HG02763 (cell line): Measurements from ENCODE around the gene FAM120AOS.

Experiments
- ATAC-seq: cut with Tn5 transposase; IDR thresholded peaks from one replicate; pipeline ENCODE4 v1.9.1; 2021; ENCODE audit warnings: mild to moderate bottlenecking, moderate library complexity; ENCODE audit not compliant: unreplicated experiment

The FAM120AOS gene

GRCh38 chr9:93467462-93467861 is 14.1 kb upstream of the FAM120AOS start:
- ATAC-seq: no peak

GRCh38 chr9:93467062-93467416 is 13.7 kb upstream of the FAM120AOS start:
- no peak for ATAC-seq

GRCh38 chr9:93466416-93467061 is 13.2 kb upstream of the FAM120AOS start:
- ATAC-seq: no peak

- ATAC-seq: no peak
These were observed 12.5 kb upstream of the FAM120AOS start for GRCh38 chr9:93465855-93466254.

GRCh38 chr9:93464876-93465275 is 11.5 kb upstream of the FAM120AOS start:
- ATAC-seq: no peak

- ATAC-seq: no peak
These were observed 11.0 kb upstream of the FAM120AOS start for GRCh38 chr9:93464395-93464794.

- ATAC-seq: no peak
These were observed 10.4 kb upstream of the FAM120AOS start for GRCh38 chr9:93463638-93464248.

GRCh38 chr9:93461821-93462220 is 8.4 kb upstream of the FAM120AOS start:
- ATAC-seq: no peak

- no peak for ATAC-seq
These were observed 8.0 kb upstream of the FAM120AOS start for GRCh38 chr9:93461414-93461743.

- no peak for ATAC-seq
These were observed 7.5 kb upstream of the FAM120AOS start for GRCh38 chr9:93460689-93461413.

GRCh38 chr9:93459432-93459847 is 6.1 kb upstream of the FAM120AOS start:
- no peak for ATAC-seq

- ATAC-seq: no peak
These were observed 5.3 kb upstream of the FAM120AOS start for GRCh38 chr9:93458712-93459111.

GRCh38 chr9:93457006-93457405 is 3.6 kb upstream of the FAM120AOS start:
- no peak for ATAC-seq

GRCh38 chr9:93456504-93456903 is 3.1 kb upstream of the FAM120AOS start:
- ATAC-seq: no peak

- ATAC-seq: no peak
These were observed 2.6 kb upstream of the FAM120AOS start for GRCh38 chr9:93456022-93456421.

- no peak for ATAC-seq
These were observed 703 bp downstream of the FAM120AOS start for GRCh38 chr9:93452710-93453046.

- peak; percentile 15 for ATAC-seq
These were observed 1.3 kb downstream of the FAM120AOS start for GRCh38 chr9:93451849-93452709.

- peak; percentile 62 for ATAC-seq
These were observed 2.2 kb downstream of the FAM120AOS start, which contains the start of gene FAM120A for GRCh38 chr9:93450945-93451815. FAM120A (plus strand) TSS chr9:93451685; CDS start chr9:93451916, 231 bp downstream.

- ATAC-seq: no peak
These were observed 5.7 kb downstream of the FAM120AOS start for GRCh38 chr9:93447655-93448054.

GRCh38 chr9:93446073-93446472 is 7.3 kb downstream of the FAM120AOS start:
- no peak for ATAC-seq
